K562 (cell line): Measurements from ENCODE around the gene TMEM161B. TPM values are rescaled to one million over a fixed set of nuclear protein-coding genes. Genes with fewer than 3 reads are reported as not detected.

Source experiments
- BACH1 ChIP-seq: fragments of 200-800 bp; sonication (Bioruptor generic); IDR thresholded peaks from 2 replicates; pipeline ENCODE4 v1.6.1; 2016; ENCODE audit warnings: missing genetic modification characterization, missing compliant biosample characterization
- EHMT2 ChIP-seq: fragments of 450-650 bp; IDR thresholded peaks from 2 replicates; pipeline ENCODE4 v1.6.1; 2018; ENCODE audit warnings: antibody characterized with exemption
- HNRNPUL1 ChIP-seq: fragments of 200-400 bp; formaldehyde crosslinking; IDR thresholded peaks from 2 replicates; pipeline ENCODE4 v1.6.1; 2017; ENCODE audit warnings: low read length
- IFI16 ChIP-seq: fragments of 250-450 bp; sonication (Bioruptor Pico); IDR thresholded peaks from 2 replicates; pipeline ENCODE4 v2.1.2; 2022; ENCODE audit warnings: mild to moderate bottlenecking, inconsistent platforms
- JUND ChIP-seq, 2 experiments: IDR thresholded peaks; 2 replicates in 1 of 2; 3 replicates in 1 of 2; pipeline ENCODE4 v1.6.1; 2011; ENCODE audit warnings: borderline replicate concordance in 2 of 2, low read depth in 2 of 2, low read length in 2 of 2, improper control_type of control experiment in 1 of 2, missing biosample characterization in 1 of 2, missing genetic modification characterization in 1 of 2, missing genetic modification reagents in 1 of 2
- MBD2 ChIP-seq: sonication (generic); IDR thresholded peaks from 2 replicates; pipeline ENCODE4 v1.6.1; 2016; ENCODE audit warnings: low read depth, borderline replicate concordance
- RBM17 ChIP-seq: fragments of 200-400 bp; formaldehyde crosslinking; IDR thresholded peaks from 2 replicates; pipeline ENCODE4 v1.6.1; 2017; ENCODE audit warnings: low read depth, mild to moderate bottlenecking, low read length, borderline replicate concordance
- SIN3B ChIP-seq: fragments of 450-650 bp; IDR thresholded peaks from 2 replicates; pipeline ENCODE4 v1.6.1; 2017; ENCODE audit warnings: low read depth, mild to moderate bottlenecking, moderate library complexity
- SMARCE1 ChIP-seq: fragments of 450-650 bp; IDR thresholded peaks from 2 replicates; pipeline ENCODE4 v1.7.1; 2016; ENCODE audit warnings: mild to moderate bottlenecking
- TAF1 ChIP-seq: IDR thresholded peaks from 2 replicates; pipeline ENCODE4 v1.6.1; 2011; ENCODE audit warnings: mild to moderate bottlenecking, low read length, moderate library complexity; ENCODE audit not compliant: insufficient read depth, control insufficient read depth, severe bottlenecking; ENCODE audit errors: extremely low read depth
- TCF7L2 ChIP-seq: fragments of 150-350 bp; IDR thresholded peaks from 2 replicates; pipeline ENCODE4 v1.6.1; 2016; ENCODE audit warnings: low read depth, mild to moderate bottlenecking, low read length, moderate library complexity
- TEAD1 ChIP-seq, 2 experiments: fragments of 450-650 bp in 1 of 2; sonication (generic) in 1 of 2; formaldehyde crosslinking; IDR thresholded peaks; 2 replicates each; pipeline versions ENCODE4 v1.4.0 to v1.8.0; 2020 to 2022; ENCODE audit warnings: mild to moderate bottlenecking in 2 of 2, missing genetic modification reagents in 1 of 2
- TRIM24 ChIP-seq, 2 experiments: fragments of 450-650 bp; IDR thresholded peaks; 2 replicates each; pipeline ENCODE4 v1.6.1; 2016
- ZFP30 ChIP-seq: fragments of 250-450 bp; sonication (Bioruptor Pico); IDR thresholded peaks from 2 replicates; pipeline ENCODE4 v1.8.0; 2022; ENCODE audit warnings: moderate library complexity, mild to moderate bottlenecking, inconsistent platforms, borderline replicate concordance
- ZNF146 ChIP-seq: IDR thresholded peaks from one replicate; pipeline ENCODE4 v1.6.1; 2018; ENCODE audit warnings: missing compliant biosample characterization; ENCODE audit not compliant: unreplicated experiment
- ZNF3 ChIP-seq: fragments of 250-450 bp; sonication (Bioruptor Pico); IDR thresholded peaks from 2 replicates; pipeline ENCODE4 v1.5.0; 2021; ENCODE audit warnings: mild to moderate bottlenecking, moderate library complexity
- polyA plus RNA-seq, 8 experiments: library from polyadenylated mRNA; depleted of rRNA in 4 of 8; stranded (reverse) in 5 of 8; unstranded in 3 of 8; fragments of >200 nt; fragmentation: Nextera tagmentation in 2 of 8; fragmentation: Illumina TruSeq in 1 of 8; extraction: Ambion mirVana in 2 of 8; extraction: Trizol in 1 of 8; gene quantifications; 2 replicates each; pipeline versions ENCODE4 v1.2.1 to v1.2.3, GENCODE V29; 2011 to 2014; ENCODE audit warnings: inconsistent platforms in 1 of 8, missing spikeins in 1 of 8
- total RNA-seq, 7 experiments: library from RNA; depleted of rRNA in 6 of 7; stranded (reverse); fragments of >200 nt in 6 of 7; fragmentation: Illumina TruSeq in 2 of 7; extraction: Trizol in 2 of 7; gene quantifications; 2 replicates each; pipeline versions ENCODE4 v1.2.1 to v1.2.3, GENCODE V29; 2011 to 2021; ENCODE audit warnings: low replicate concordance in 1 of 7
- TF ChIP-seq, protein P1 (sequence below): fragments of 250-450 bp; sonication (Bioruptor Pico); IDR thresholded peaks from 2 replicates; pipeline ENCODE4 v1.5.1; 2021; ENCODE audit warnings: mild to moderate bottlenecking
- TF ChIP-seq, protein P2 (sequence below): fragments of 250-450 bp; sonication (Bioruptor Pico); IDR thresholded peaks from 2 replicates; pipeline ENCODE4 v1.5.0; 2022; ENCODE audit warnings: mild to moderate bottlenecking
- TF ChIP-seq, protein P3 (sequence below): fragments of 450-650 bp; IDR thresholded peaks from 2 replicates; pipeline ENCODE4 v1.6.1; 2017; ENCODE audit warnings: mild to moderate bottlenecking, moderate library complexity
- TF ChIP-seq, protein P4 (sequence below): sonication (generic); formaldehyde crosslinking; IDR thresholded peaks from 2 replicates; pipeline ENCODE4 v1.8.1; 2023; ENCODE audit warnings: mild to moderate bottlenecking, missing genetic modification reagents

Gene TMEM161B
- total and polyA plus RNA-seq, 9 of the 15 experiments (the other 6 are each of a cell fraction or from before 2014, with no cell fraction given) = 18.9 to 57.1 (median 40.6) TPM

DNA sequence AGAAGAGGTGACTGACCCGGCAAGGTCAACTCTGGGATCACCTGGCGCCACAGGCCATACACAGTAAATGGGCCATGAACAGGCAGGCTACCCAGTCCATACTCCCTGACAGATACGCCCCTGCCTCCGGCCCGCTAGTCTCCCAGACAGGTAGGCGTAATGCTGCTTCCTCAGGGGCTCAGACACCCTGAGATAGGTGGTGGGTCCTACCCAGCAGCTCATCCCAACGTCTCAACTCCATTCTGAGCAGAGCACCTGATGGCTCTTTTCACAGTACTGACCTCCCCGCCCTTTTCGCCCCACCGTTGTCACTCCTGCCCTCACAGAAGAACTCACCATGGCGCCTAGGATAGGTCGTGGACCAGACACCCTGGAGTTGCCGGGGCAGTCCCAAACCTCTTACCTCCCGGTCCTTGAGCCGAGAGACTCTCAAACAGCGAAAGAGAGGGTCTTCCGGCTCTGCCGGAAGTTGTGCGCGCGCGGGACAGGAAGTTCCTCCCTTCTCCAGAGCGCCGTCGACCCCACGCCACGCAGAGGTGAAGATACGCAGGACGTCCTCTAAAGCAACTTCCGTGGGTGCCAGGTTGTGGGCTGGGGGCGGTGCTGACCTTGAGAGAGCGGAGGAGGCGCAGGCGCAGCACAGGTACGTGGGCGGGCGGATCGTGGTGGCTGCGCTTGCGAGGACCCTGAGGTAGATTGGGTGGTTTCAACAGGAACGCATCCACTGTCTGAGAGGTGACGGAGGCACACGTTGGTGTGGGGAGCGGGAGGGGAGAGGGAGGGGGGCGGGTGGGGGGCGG lies at the start of gene TMEM161B (continued):
- TF ChIP-seq, protein P1, sequence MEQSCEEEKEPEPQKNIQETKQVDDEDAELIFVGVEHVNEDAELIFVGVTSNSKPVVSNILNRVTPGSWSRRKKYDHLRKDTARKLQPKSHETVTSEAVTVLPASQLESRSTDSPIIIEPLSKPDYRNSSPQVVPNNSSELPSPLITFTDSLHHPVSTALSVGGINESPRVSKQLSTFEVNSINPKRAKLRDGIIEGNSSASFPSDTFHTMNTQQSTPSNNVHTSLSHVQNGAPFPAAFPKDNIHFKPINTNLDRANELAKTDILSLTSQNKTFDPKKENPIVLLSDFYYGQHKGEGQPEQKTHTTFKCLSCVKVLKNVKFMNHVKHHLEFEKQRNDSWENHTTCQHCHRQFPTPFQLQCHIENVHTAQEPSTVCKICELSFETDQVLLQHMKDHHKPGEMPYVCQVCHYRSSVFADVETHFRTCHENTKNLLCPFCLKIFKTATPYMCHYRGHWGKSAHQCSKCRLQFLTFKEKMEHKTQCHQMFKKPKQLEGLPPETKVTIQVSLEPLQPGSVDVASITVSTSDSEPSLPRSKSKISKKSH (CRISPR knock-in tag) = no peak
- TF ChIP-seq, protein P2, sequence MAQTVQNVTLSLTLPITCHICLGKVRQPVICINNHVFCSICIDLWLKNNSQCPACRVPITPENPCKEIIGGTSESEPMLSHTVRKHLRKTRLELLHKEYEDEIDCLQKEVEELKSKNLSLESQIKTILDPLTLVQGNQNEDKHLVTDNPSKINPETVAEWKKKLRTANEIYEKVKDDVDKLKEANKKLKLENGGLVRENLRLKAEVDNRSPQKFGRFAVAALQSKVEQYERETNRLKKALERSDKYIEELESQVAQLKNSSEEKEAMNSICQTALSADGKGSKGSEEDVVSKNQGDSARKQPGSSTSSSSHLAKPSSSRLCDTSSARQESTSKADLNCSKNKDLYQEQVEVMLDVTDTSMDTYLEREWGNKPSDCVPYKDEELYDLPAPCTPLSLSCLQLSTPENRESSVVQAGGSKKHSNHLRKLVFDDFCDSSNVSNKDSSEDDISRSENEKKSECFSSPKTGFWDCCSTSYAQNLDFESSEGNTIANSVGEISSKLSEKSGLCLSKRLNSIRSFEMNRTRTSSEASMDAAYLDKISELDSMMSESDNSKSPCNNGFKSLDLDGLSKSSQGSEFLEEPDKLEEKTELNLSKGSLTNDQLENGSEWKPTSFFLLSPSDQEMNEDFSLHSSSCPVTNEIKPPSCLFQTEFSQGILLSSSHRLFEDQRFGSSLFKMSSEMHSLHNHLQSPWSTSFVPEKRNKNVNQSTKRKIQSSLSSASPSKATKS (CRISPR knock-in tag) = no peak
- TF ChIP-seq ZFP30 (CRISPR knock-in tag) (no peak), TRIM24 (IDR thresholded peaks at IDR 0.05) (peak in 1 of 2 experiments; percentile 52; a peak in 2 of 4 replicates), IFI16 (CRISPR knock-in tag) (no peak), RBM17 (no peak), JUND (IDR thresholded peaks at IDR 0.05; ENCODE audit: borderline replicate concordance, low read depth, low read length) (peak; percentile 34; the same call in 1 of the 2 replicates), JUND (tag; IDR thresholded peaks at IDR 0.05; ENCODE audit: borderline replicate concordance, low read depth, low read length) (no peak), SIN3B (peak; percentile 54), ZNF146 (CRISPR knock-in tag) (no peak), EHMT2 (no peak), TAF1 (peak; percentile 63), ZNF3 (CRISPR knock-in tag) (no peak), HNRNPUL1 (no peak), TEAD1 (CRISPR knock-in tag; IDR thresholded peaks at IDR 0.05) (no peak), TCF7L2 (no peak), MBD2 (peak; percentile 26; the same call in 1 of the 2 replicates), BACH1 (tag) (no peak), SMARCE1 (no peak)
- TF ChIP-seq, protein P3, sequence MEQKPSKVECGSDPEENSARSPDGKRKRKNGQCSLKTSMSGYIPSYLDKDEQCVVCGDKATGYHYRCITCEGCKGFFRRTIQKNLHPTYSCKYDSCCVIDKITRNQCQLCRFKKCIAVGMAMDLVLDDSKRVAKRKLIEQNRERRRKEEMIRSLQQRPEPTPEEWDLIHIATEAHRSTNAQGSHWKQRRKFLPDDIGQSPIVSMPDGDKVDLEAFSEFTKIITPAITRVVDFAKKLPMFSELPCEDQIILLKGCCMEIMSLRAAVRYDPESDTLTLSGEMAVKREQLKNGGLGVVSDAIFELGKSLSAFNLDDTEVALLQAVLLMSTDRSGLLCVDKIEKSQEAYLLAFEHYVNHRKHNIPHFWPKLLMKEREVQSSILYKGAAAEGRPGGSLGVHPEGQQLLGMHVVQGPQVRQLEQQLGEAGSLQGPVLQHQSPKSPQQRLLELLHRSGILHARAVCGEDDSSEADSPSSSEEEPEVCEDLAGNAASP = no peak
- TF ChIP-seq, protein P4, sequence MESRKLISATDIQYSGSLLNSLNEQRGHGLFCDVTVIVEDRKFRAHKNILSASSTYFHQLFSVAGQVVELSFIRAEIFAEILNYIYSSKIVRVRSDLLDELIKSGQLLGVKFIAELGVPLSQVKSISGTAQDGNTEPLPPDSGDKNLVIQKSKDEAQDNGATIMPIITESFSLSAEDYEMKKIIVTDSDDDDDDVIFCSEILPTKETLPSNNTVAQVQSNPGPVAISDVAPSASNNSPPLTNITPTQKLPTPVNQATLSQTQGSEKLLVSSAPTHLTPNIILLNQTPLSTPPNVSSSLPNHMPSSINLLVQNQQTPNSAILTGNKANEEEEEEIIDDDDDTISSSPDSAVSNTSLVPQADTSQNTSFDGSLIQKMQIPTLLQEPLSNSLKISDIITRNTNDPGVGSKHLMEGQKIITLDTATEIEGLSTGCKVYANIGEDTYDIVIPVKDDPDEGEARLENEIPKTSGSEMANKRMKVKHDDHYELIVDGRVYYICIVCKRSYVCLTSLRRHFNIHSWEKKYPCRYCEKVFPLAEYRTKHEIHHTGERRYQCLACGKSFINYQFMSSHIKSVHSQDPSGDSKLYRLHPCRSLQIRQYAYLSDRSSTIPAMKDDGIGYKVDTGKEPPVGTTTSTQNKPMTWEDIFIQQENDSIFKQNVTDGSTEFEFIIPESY = no peak
